Mucosa of descending colon (tissue), 3 donors: Measurements from ENCODE around the gene ADCY4. TPM values are rescaled to one million over a fixed set of nuclear protein-coding genes. Genes with fewer than 3 reads are reported as not detected.

Experiments
- ATAC-seq: fragments of 200-7000 bp; cut with Tn5 transposase; one replicate; pipeline ENCODE4 v1.9.1; 2020; ENCODE audit warnings: mild to moderate bottlenecking, moderate library complexity
- DNase-seq, 3 donors: peaks; one replicate each; pipeline ENCODE4 v3.0.0-alpha.2; 2020
- H3K36me3 ChIP-seq: fragments of 200-600 bp; one replicate; pipeline ENCODE4 v1.8.0; 2021; ENCODE audit warnings: low read depth, mild to moderate bottlenecking
- H3K4me1 ChIP-seq: fragments of 200-600 bp; one replicate; pipeline ENCODE4 v1.8.0; 2021; ENCODE audit warnings: low read depth, mild to moderate bottlenecking
- H3K4me3 ChIP-seq: fragments of 200-600 bp; one replicate; pipeline ENCODE4 v1.8.0; 2021; ENCODE audit warnings: mild to moderate bottlenecking
- H3K9me3 ChIP-seq: fragments of 200-600 bp; one replicate; pipeline ENCODE4 v1.8.0; 2021; ENCODE audit warnings: mild to moderate bottlenecking
- intact Hi-C, 2 donors: fragments of 100-400 bp; cut with DNase I in 1 of 2; cut with micrococcal nuclease in 1 of 2; formaldehyde crosslinking; loops; one replicate each; pipeline versions ENCODE4 v1.11.0 to v1.11.1; 2022; cut with DNase I, micrococcal nuclease
- total RNA-seq, 3 donors: library from RNA; stranded (reverse); fragmentation: NEBNext Ultra II Directional in 2 of 3; extraction: Animal tissue kit (Norgen Biotek cat#: 25700) in 2 of 3; gene quantifications; one replicate each; pipeline versions ENCODE4 v1.2.1 to v1.2.4, GENCODE V29; 2021 to 2023
- TF ChIP-seq, protein P1 (sequence below): fragments of 200-600 bp; IDR thresholded peaks from one replicate; pipeline ENCODE4 v1.8.0; 2022; ENCODE audit warnings: antibody characterized with exemption, mild to moderate bottlenecking
- donor health status: DM: no; HTN: no; CAD: no; lungs with moderate emphysema.
- donor health status: DM: no; HTN: no; CAD: no.
- donor health status: DM: no; HTN: yes; CAD: no.

ADCY4 gene
- total RNA-seq, 3 donors from 2014 or later = 13.9 to 23.5 (median 20.7) TPM

DNA sequence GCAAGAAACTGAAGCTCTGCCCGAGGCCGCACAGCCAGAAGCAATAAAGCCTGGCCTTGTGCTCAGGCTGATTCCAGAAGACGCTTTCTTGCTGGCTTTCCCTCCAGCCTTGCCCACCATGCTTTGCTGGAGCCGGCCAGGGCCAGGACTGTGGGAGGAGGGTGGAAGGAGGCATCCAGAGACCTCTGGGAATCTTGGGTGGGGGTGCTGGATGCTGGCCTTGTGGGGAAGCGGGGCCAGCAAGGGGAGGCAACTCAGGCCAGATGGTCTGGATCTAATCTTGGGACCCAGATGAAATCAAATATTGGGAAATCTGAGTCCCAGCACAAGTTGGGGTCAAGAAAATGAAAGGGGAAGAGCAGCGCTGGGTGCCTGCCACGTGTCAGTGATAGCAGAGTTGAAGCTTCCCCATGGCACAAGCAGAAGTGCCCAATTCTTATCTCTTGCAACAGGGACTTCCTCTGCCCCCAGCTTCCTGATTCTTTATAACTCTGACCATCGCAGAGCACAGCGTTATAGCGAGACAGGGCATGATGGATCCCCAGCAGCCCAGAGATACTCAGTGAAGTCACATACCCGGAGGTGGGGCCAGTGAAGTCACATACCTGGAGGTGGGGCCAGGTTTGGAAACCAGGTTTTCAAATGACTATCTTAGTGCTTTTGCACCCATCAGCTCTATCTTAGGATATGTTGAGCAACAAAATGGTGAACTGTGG lies 57.1 kb downstream of the ADCY4 start:
- intact Hi-C loops = no loop called here
- H3K36me3 ChIP-seq = no peaks in the 10 kb centered on the region
- peak; percentile 29 for ATAC-seq
- no peaks in the 10 kb centered on the region for H3K4me1 ChIP-seq
- DNase-seq = peak in 1 of 3 donors; percentile 23
- TF ChIP-seq, protein P1, sequence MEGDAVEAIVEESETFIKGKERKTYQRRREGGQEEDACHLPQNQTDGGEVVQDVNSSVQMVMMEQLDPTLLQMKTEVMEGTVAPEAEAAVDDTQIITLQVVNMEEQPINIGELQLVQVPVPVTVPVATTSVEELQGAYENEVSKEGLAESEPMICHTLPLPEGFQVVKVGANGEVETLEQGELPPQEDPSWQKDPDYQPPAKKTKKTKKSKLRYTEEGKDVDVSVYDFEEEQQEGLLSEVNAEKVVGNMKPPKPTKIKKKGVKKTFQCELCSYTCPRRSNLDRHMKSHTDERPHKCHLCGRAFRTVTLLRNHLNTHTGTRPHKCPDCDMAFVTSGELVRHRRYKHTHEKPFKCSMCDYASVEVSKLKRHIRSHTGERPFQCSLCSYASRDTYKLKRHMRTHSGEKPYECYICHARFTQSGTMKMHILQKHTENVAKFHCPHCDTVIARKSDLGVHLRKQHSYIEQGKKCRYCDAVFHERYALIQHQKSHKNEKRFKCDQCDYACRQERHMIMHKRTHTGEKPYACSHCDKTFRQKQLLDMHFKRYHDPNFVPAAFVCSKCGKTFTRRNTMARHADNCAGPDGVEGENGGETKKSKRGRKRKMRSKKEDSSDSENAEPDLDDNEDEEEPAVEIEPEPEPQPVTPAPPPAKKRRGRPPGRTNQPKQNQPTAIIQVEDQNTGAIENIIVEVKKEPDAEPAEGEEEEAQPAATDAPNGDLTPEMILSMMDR = no peak
- H3K4me3 ChIP-seq = no peak overlapping the region
- H3K9me3 ChIP-seq = no peaks in the 10 kb centered on the region

DNA sequence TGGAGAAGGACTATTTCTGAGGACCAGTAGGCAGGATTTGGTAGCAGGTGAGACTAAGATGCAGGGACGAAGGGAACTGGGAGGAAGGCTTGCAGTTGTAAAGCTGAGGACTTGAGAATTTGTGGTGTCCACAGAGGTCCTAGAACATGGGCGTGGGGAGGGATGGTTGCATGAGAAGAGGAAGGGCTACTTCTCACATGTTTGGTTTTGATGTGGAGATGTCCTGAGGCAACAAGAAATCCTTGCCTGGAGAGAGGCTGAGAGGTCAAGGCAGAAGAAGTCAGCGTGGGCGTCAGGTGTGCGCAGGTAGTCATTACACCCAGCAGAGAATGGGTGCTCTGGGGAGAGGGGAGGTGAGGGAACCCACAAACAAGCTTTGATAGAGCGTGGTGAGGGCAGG lies 57.8 kb downstream of the ADCY4 start:
- no peaks in the 10 kb centered on the region for H3K4me1 ChIP-seq
- H3K36me3 ChIP-seq = no peaks in the 10 kb centered on the region
- no peak overlapping the region for H3K4me3 ChIP-seq
- TF ChIP-seq, protein P1 = no peak
- H3K9me3 ChIP-seq = no peaks in the 10 kb centered on the region
- ATAC-seq = no peak
- DNase-seq = no peak
- intact Hi-C loops = no loop called here

DNA sequence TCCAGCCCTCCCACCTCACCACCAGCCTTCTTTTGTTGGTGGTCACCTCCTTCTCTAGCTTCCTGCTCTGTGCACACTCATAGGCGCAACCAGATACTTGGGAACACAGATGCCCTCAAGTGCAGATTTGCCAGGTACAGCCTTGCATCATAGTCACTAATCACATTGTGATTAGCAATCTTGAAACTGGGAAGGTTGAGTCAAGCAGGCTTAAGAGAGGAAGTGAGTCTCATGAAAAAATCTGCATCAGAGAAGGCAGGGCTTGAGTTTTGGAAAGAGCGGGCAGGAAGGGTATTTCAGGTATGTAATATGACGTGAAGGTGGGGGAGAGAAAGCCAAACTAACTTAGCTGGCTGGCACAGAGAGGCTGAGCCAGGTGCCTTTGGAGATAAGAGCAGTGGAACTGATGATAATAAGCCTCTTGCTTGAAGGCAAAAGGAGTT lies 60.7 kb downstream of the ADCY4 start:
- no peaks in the 10 kb centered on the region for H3K36me3 ChIP-seq
- ATAC-seq (no peak), DNase-seq (no peak)
- H3K4me3 ChIP-seq = no peak overlapping the region
- no peaks in the 10 kb centered on the region for H3K4me1 ChIP-seq
- intact Hi-C loops = no loop called here
- TF ChIP-seq, protein P1 = no peak
- H3K9me3 ChIP-seq = no peaks in the 10 kb centered on the region

DNA sequence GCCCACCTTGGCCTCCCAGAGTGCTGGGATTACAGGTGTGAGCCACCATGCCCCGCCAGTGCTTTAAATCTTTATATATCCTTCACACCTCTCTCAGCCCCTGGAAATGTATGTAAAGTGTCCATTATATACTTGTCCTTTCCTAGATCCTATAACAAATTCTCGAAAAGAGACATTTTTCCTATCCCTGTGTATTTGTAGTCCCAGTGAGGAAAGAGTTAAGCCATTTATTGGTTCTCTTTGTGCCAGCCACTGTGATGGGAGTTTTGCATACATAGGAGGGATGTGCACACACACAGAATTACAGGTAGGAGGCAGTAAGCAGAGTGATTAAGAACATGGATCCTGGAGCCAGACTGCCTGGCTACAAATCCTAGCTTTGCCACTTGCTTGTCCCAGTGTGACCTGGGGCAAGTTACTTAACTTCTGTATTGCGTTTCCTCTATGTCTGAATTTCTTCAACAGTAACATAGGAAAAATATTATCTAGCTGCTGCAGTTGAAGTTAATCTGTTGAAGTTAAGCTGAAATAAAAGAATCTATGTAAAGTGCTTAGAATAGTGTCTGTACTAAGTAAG lies 61.4 kb downstream of the ADCY4 start:
- ATAC-seq = no peak
- intact Hi-C loops = no loop called here

DNA sequence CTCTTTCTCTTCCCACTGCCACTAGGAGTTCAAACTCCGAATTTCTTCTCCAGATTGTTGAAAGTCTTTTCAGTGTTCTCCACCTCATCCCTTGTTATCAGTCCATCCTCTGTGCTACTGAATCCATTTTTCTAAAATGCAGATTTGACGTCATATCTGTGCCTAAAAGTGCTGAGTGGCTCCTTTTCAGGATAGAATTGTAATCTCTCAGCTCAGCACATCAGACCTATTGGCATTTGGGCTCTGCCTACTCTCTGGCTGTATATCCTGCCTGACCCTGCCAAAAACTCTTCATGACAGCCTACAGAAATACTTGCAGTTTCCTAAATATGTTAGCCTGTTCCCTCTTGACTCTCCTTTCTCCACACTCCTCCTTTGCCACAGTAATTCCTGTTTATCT lies 62.4 kb downstream of the ADCY4 start:
- TF ChIP-seq, protein P1 = no peak
- Histone ChIP-seq H3K9me3 (no peaks in the 10 kb centered on the region), H3K4me3 (no peak overlapping the region), H3K36me3 (no peaks in the 10 kb centered on the region), H3K4me1 (no peaks in the 10 kb centered on the region)
- no peak for DNase-seq
- no peak for ATAC-seq
- intact Hi-C loops = no loop called here

More for the DNA sequence above, 61.4 kb downstream of the ADCY4 start:
- no peak overlapping the region for H3K4me3 ChIP-seq
- H3K4me1 ChIP-seq = no peaks in the 10 kb centered on the region
- no peak for DNase-seq
- no peaks in the 10 kb centered on the region for H3K9me3 ChIP-seq
- TF ChIP-seq, protein P1 = no peak
- no peaks in the 10 kb centered on the region for H3K36me3 ChIP-seq
